LNCaP clone FGC (cell line): ENCODE data around the gene OARD1.
A peak's percentile ranks its signal among the peaks of the same experiment; 100 is the strongest.
"Not testable (repeated sequence)": the region's sequence is repeated elsewhere in the genome, so short reads cannot be mapped to it uniquely, and the experiment has no call there.

ENCODE experiments used
- DNase-seq: peaks from one replicate; pipeline ENCODE4 v3.0.0-alpha.2; 2011; ENCODE audit warnings: low read depth
- H3K4me3 ChIP-seq: 2 replicates; pipeline ENCODE4 v1.5.1; 2011; ENCODE audit warnings: mild to moderate bottlenecking, low read depth, low read length, control low read depth
- TF ChIP-seq, protein P1 (sequence below): IDR thresholded peaks from 2 replicates; pipeline ENCODE4 v1.5.1; 2012; ENCODE audit warnings: mild to moderate bottlenecking; ENCODE audit not compliant: control insufficient read depth, insufficient read depth; ENCODE audit errors: extremely low read depth

OARD1 gene

DNA sequence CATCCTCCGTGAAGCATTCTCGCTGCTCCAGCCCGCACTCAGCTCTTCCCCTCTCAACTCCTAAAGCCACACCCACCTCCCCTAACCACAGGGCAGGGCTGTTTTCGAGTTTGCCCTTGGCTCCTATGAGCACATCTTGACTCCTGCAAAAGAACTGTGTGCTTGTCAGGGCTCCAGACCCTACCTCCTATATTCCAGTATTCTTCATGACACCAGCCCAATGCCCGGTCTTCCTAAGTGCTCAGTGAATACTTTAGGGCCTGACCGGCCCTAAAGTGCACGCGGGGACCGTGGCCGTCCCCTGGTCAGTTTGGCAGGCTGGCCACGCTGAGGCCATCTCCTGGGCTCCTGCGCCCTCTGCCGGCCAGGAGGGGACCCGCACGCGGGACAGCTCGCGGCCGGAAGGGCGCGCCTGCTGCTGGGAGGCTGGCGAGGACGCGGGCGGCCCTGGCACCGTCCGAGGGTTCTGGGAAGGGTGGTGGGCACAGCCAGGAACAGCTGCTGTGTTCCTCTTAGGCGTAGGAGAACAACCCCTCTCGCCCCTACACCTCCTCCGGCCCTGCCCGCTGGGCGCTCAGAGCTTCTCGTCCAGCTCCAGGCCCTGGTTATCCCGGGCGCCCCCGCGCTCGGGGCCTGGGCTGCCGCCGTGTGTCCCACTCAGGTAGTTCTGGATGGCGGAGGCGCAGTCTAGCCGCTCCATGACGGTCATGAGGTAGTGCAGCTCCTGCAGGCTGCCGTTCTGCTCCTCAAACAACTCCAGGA is 44.2 kb downstream of the OARD1 start:
- no peak for DNase-seq
- no peak overlapping the region for H3K4me3 ChIP-seq
- TF ChIP-seq, protein P1, sequence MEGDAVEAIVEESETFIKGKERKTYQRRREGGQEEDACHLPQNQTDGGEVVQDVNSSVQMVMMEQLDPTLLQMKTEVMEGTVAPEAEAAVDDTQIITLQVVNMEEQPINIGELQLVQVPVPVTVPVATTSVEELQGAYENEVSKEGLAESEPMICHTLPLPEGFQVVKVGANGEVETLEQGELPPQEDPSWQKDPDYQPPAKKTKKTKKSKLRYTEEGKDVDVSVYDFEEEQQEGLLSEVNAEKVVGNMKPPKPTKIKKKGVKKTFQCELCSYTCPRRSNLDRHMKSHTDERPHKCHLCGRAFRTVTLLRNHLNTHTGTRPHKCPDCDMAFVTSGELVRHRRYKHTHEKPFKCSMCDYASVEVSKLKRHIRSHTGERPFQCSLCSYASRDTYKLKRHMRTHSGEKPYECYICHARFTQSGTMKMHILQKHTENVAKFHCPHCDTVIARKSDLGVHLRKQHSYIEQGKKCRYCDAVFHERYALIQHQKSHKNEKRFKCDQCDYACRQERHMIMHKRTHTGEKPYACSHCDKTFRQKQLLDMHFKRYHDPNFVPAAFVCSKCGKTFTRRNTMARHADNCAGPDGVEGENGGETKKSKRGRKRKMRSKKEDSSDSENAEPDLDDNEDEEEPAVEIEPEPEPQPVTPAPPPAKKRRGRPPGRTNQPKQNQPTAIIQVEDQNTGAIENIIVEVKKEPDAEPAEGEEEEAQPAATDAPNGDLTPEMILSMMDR = peak; percentile 99

DNA sequence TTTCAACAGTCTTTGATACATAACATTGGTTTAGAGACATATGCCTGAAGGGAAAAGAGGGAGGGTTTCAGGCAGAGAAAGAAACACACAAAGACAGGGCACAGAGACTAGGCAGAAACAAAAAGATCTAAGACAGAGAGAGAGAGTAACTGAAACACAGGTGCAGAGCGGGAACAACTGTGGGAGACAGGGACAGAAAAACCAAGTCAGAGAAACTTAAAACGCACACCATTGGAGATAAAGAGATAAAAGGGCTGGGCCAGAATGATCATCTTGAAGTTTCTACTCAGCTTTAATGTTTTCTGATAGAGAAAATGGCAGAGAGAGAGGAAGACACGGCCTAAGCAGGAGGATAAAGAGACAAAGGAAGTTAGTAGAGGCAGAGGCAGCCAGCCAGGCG is 44.9 kb downstream of the OARD1 start:
- DNase-seq = no peak
- H3K4me3 ChIP-seq = no peak overlapping the region

DNA sequence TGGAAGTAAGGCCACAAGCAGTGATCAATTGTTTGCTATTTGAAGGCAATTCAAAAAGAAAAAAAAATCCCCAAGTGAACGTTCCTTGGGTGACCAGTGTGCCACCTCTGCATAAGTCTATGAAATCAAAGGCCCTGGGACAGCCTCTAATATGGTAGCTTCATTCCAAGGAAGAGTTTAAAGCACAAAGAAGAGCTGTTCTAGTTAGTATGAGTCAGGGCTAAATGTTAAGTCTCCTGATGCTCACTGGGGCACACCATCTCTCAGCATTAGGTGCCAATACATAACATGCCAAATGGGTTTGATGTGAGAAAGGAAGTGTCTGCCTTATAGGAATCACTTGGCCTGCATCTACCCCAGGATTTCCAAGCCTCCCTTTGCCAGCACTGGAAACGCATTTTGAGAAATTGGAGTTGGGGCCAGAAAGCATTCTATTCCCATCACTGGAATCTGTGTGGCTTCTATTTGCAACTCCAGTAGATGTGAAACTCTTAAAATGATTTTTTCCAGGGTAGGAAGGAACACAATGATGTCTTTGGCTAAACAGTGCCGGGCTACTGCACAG is 46.1 kb downstream of the OARD1 start:
- no peak for DNase-seq
- TF ChIP-seq, protein P1 = no peak
- H3K4me3 ChIP-seq = no peak overlapping the region

More for the DNA sequence above, 44.9 kb downstream of the OARD1 start:
- TF ChIP-seq, protein P1 = no peak

DNA sequence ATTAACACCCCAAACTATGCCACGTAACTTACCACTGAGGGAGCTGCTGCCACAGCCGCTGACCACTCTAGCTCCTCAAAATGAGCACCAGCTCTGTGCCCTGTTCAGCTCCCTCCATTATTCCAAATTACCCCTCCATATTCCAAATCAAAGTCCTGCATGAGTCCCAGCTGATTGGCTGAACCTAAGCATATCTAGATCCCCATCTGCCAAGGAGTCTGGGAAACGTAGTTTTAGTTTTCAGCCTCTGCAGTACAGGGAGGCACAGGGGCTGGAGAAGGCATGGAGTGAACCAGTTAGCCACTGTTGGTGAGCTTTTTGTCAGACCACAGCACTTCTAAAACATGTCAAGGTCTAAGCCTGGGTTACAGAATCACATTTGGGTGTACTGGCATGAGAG is 49.0 kb downstream of the OARD1 start:
- no peak overlapping the region for H3K4me3 ChIP-seq
- TF ChIP-seq, protein P1 = no peak
- DNase-seq = no peak

DNA sequence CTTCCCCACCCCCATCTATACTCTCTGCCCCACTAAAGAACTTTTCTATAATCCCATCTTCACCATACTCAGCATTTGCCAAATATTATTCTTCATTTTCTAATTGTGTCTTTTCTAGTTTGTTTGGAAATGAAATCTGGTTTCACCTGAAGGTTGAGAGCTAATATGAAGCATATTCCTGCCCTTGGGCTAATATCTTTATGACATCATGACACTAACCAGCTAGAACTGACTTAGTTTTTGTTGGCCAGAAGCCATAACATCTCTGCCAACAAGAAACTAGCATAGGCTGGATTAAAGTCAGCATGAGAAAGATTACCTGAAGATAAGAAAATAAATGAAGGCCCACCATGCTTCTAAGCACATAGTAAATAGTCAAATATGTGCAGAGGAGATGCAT is 49.9 kb downstream of the OARD1 start:
- no peak overlapping the region for H3K4me3 ChIP-seq
- peak; percentile 57 for DNase-seq
- TF ChIP-seq, protein P1 = no peak

DNA sequence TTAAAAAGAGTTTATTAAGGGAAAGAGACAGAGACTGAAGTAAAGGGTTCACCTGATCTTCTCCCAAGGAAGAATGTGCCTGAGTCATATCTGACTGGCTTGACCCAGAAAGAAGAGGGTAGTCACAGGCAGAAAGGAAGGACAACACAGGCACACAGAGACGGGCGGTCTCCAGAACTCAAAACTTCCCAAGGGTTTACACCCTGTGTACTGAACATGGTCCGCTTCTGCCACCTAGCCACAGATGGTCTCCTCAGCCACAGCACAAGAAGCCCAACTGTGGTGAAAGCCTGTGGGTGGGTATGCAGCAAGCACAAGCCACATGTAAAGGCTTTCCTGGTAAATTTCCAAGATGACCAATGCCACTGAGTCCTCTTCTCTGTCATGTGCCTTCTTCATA is 50.3 kb downstream of the OARD1 start:
- TF ChIP-seq, protein P1 = peak; percentile 58
- no peak for DNase-seq
- no peak overlapping the region for H3K4me3 ChIP-seq

DNA sequence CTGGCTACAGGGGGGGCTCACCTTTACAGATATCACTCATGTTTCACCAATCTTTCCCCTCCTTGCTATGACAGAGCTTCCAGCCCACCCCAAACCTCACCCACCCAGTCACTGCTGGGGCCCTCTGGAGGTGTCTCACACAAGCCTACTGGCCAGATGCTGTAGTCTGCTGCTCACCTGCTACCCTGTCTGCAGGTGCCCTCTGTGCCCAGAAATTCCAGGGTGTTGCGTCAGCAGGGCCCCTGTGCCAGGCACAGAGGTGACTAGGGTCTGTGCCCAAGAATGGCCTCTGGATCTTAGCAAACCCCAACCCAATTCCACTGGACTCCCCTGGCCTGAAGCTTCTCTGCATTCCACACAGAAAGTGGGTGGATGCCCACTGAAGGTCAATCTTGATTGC is 54.5 kb downstream of the OARD1 start:
- no peak for DNase-seq
- TF ChIP-seq, protein P1 = no peak
- no peak overlapping the region for H3K4me3 ChIP-seq

DNA sequence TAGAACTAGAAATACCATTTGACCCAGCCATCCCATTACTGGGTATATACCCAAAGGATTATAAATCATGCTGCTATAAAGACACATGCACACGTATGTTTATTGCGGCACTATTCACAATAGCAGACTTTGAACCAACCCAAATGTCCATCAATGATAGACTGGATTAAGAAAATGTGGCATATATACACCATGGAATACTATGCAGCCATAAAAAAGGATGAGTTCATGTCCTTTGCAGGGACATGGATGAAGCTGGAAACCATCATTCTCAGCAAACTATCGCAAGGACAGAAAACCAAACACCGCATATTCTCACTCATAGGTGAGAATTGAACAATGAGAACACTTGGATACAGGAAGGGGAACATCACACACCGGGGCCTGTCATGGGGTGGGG is 56.3 kb downstream of the OARD1 start:
- DNase-seq, H3K4me3 ChIP-seq: not testable (repeated sequence)
